Keratinocyte (primary cell): Measurements from ENCODE around the gene TENT5A.

ENCODE experiments used
- CTCF ChIP-seq, 3 experiments: IDR thresholded peaks in 1 of 3; conservative IDR thresholded peaks in 1 of 3; optimal IDR thresholded peaks in 1 of 3; 2 replicates in 2 of 3; 3 replicates in 1 of 3; pipeline versions ENCODE3 to v1.5.1; 2011; ENCODE audit warnings: low read length in 3 of 3, mild to moderate bottlenecking in 3 of 3, moderate library complexity in 2 of 3, control low read depth in 1 of 3, inconsistent platforms in 1 of 3; ENCODE audit not compliant: insufficient read depth in 2 of 3; ENCODE audit errors: extremely low read depth in 1 of 3
- EZH2 ChIP-seq: IDR thresholded peaks from one replicate; pipeline ENCODE4 v1.6.1; 2012; ENCODE audit warnings: inconsistent platforms, mild to moderate bottlenecking, low read length, moderate library complexity

DNA sequence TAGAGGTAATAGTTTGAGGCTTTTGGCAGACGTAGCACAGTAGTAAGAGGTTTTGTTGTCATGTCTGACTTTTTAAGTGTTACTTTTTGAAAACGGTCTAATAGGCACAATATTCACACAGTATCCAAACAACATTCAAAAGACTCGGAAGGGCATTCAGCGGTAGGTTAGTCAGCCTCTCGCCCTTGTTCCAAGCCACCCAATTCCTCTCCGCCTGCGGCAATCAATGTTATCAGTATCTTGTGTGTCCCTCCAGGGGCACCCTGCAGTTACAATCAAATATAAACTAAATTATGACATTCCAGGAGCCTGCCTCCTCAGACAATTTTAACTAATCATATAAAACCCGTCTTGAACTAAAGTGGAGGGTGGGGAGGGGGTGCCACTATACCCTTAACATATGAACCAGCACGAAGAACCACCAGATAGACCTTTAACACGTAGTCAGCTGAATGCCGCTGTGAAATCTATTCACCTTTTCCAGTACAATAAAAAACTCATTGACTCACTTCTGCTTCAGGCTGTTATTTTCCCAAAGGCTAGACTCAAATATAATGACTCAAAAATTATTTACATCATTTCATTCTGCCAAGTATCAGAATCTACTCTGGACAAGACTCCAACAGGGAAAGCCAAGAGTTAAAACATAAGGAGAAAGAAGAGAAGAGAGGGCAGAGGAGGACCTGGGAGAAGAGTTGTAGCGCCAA, 1.6 kb downstream of the TENT5A start:
- TF ChIP-seq EZH2 (no peak), CTCF (optimal IDR thresholded peaks at IDR 0.05 in 1 of 3, IDR thresholded peaks at IDR 0.05 in 1 of 3, conservative IDR thresholded peaks at IDR 0.05 in 1 of 3; ENCODE audit: extremely low read depth in 1 of 3, insufficient read depth in 2 of 3, low read length in 3 of 3) (no peak)
